ENCODE measurements around the gene C11orf24.

DNA sequence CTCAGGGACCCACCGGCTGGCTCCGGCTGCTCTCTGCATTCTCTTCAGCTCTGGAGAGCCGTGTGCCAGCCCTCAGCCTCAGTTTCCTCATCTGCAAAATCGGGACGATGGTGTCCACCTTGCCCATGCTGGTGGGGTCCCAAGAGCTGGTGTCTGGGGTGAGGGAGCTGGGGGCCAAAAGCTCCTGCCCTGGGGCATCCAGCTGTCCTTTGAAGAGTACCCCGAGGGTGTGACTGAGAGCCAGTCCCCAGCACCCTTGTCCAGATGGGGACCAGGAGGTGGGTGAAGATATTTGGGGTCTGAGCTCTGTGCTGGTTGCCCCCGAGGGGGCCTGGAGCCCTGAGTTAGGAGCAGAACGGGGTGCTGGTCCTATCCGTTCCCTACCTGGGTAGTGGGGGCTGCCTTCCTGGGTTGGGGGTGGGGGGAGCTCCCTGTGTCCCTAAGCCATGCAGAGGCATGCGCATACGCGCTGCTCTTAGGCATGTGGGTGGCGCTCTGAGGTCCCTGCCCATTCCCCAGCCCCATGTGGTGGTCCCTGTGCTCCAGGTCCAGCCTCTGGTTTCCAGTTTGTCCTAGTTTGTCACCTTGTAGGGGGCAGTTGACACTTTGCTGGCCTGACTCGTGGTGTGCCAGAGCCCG, 45.5 kb upstream of the C11orf24 start:
- TF ChIP-seq, protein P1, sequence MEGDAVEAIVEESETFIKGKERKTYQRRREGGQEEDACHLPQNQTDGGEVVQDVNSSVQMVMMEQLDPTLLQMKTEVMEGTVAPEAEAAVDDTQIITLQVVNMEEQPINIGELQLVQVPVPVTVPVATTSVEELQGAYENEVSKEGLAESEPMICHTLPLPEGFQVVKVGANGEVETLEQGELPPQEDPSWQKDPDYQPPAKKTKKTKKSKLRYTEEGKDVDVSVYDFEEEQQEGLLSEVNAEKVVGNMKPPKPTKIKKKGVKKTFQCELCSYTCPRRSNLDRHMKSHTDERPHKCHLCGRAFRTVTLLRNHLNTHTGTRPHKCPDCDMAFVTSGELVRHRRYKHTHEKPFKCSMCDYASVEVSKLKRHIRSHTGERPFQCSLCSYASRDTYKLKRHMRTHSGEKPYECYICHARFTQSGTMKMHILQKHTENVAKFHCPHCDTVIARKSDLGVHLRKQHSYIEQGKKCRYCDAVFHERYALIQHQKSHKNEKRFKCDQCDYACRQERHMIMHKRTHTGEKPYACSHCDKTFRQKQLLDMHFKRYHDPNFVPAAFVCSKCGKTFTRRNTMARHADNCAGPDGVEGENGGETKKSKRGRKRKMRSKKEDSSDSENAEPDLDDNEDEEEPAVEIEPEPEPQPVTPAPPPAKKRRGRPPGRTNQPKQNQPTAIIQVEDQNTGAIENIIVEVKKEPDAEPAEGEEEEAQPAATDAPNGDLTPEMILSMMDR (IDR thresholded peaks at IDR 0.05), result no peak
- no peak for TF ChIP-seq POLR2A (IDR thresholded peaks at IDR 0.05)

Measured in Peyer's patch (tissue), 4 donors.